HL-60 (cell line): Measurements from ENCODE around the gene CIB4.

ENCODE experiments used
- DNase-seq, 2 experiments: peaks; one replicate each; pipeline ENCODE4 v3.0.0-alpha.2; 2010 to 2020; ENCODE audit warnings: low read depth in 1 of 2, low spot score in 1 of 2
- H3K27ac ChIP-seq: fragments of 250-450 bp; sonication (Bioruptor Pico); replicated peaks from 2 replicates; pipeline ENCODE4 v1.5.1; 2020; ENCODE audit warnings: mild to moderate bottlenecking, moderate library complexity
- H3K27me3 ChIP-seq: fragments of 250-450 bp; sonication (Bioruptor Pico); 2 replicates; pipeline ENCODE4 v1.5.1; 2021; ENCODE audit warnings: mild to moderate bottlenecking, moderate library complexity; ENCODE audit not compliant: insufficient read depth, poor library complexity, severe bottlenecking
- H3K4me3 ChIP-seq: replicated peaks from 2 replicates; pipeline ENCODE4 v1.5.1; 2011; ENCODE audit warnings: mild to moderate bottlenecking, control low read depth, low read length; ENCODE audit not compliant: insufficient read depth
- CTCF ChIP-seq: IDR thresholded peaks from one replicate; pipeline ENCODE4 v1.5.1; 2011; ENCODE audit warnings: low read length, control low read depth, inconsistent platforms; ENCODE audit not compliant: insufficient read depth
- GABPA ChIP-seq: IDR thresholded peaks from 2 replicates; pipeline ENCODE4 v1.6.1; 2012; ENCODE audit warnings: low read depth
- POLR2AphosphoS5 ChIP-seq: IDR thresholded peaks from 2 replicates; pipeline ENCODE4 v1.6.1; 2012; ENCODE audit warnings: low read depth
- REST ChIP-seq: IDR thresholded peaks from 2 replicates; pipeline ENCODE4 v1.6.1; 2012; ENCODE audit warnings: low read depth; ENCODE audit not compliant: insufficient replicate concordance
- SPI1 ChIP-seq: IDR thresholded peaks from 2 replicates; pipeline ENCODE4 v1.6.1; 2012; ENCODE audit warnings: low read depth, mild to moderate bottlenecking, borderline replicate concordance

CIB4 gene

DNA sequence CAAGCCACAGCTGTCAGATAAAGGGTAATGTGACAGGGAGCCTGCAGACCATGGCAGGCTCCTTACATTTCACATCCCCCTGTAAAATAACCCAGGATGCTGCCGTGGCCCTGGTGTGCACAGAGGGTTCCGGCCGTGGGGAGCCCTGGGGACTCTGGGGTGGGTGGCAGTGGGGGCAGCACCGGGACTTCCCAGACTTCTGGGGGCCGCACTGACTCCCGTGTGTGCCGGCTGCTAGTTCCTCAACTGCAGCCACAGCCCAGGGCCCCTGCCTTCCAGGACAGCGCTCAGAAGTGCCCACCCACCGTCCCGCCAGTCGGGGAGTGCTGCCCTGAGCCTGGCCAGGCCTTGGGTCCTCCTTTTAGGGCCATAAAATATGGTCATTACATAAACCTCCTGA, 56.5 kb downstream of the CIB4 start:
- Histone ChIP-seq H3K27me3 (peaks cover 22% of the 10 kb centered on the region), H3K27ac (no peak overlapping the region), H3K4me3 (no peak overlapping the region)
- no peak for DNase-seq
- TF ChIP-seq REST, result no peak
- TF ChIP-seq CTCF, result no peak
- TF ChIP-seq POLR2AphosphoS5, result no peak
- TF ChIP-seq GABPA, result no peak
- no peak for TF ChIP-seq SPI1

DNA sequence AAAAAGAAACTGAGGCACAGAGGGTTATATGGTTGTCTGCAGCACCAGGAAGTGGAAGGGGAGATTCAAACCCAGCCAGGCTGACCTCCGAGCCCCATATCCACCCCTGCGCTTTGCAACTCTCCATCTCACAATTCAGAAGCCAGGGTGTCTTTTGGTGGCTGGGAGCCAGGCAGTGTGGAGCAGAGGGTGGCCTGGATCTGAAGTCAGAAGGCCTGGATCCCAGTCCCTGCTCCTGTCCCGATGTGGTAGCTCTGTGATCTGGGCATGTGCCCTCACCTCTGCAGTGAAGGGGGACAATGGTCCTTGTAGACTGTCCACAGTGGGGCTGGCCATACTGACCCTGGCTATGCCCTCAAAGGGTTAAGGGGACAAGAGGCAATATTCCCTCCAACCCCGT, 57.0 kb downstream of the CIB4 start:
- Histone ChIP-seq H3K4me3 (no peak overlapping the region), H3K27me3 (peaks cover 22% of the 10 kb centered on the region), H3K27ac (no peak overlapping the region)
- no peak for TF ChIP-seq GABPA
- no peak for TF ChIP-seq POLR2AphosphoS5
- no peak for TF ChIP-seq SPI1
- TF ChIP-seq REST, result no peak
- no peak for TF ChIP-seq CTCF
- no peak for DNase-seq

- TF ChIP-seq POLR2AphosphoS5, result no peak
- Histone ChIP-seq H3K27me3 (peaks cover 25% of the 10 kb centered on the region), H3K4me3 (no peak overlapping the region), H3K27ac (no peak overlapping the region)
- DNase-seq, result no peak
Measured at GRCh38 chr2:26583381-26583911, 57.7 kb downstream of the CIB4 start.

GRCh38 chr2:26582890-26583289, 58.3 kb downstream of the CIB4 start:
- Histone ChIP-seq H3K4me3 (no peak overlapping the region), H3K27ac (no peak overlapping the region), H3K27me3 (peaks cover 27% of the 10 kb centered on the region)
- DNase-seq, result no peak
- TF ChIP-seq REST (no peak), SPI1 (no peak), POLR2AphosphoS5 (no peak), CTCF (no peak), GABPA (no peak)
